Astrocyte of the spinal cord (primary cell): ENCODE data around the gene TMEM74B.

Source experiments
- DNase-seq: peaks from one replicate; pipeline ENCODE4 v3.0.0; 2011; ENCODE audit warnings: low read depth, low spot score
- H3K4me3 ChIP-seq: 2 replicates; pipeline ENCODE4 v1.5.1; 2011; ENCODE audit warnings: low read depth, mild to moderate bottlenecking, low read length, moderate library complexity
- in situ Hi-C: cut with HindIII; loops from 2 replicates; pipeline ENCODE4 v1.10.0; 2017; ENCODE audit warnings: low sequenced_read_pairs
- TF ChIP-seq, protein P1 (sequence below): IDR thresholded peaks from 2 replicates; pipeline ENCODE4 v1.5.1; 2012; ENCODE audit warnings: low read depth, mild to moderate bottlenecking, low read length, inconsistent platforms

The TMEM74B gene

DNA sequence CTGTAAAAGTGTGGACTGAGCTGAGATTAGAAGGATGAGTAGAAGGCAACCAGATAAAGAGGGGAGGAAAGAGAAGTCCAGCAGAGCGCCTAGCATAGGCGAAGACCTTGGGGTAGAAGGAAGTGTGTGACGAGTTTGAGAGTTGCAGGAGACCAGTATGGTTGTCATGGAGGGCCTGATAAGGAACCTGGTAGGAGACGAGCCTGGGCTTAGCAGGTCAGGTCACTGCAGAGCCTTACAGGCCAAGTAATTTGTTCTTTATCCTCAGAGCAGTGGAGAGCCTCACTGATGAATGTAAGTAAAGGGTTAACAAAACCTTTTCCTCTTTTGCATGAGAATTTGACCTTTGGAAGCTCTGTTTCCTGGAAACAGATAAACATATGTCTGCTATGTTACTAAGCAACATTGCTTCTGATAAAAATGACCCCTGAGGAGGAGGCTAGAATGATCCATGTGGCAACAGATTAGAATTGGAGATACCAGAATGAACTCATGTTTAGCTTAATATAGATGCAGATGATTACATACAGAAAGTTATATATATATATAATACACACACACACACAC is 2.9 kb upstream of the TMEM74B start:
- TF ChIP-seq, protein P1, sequence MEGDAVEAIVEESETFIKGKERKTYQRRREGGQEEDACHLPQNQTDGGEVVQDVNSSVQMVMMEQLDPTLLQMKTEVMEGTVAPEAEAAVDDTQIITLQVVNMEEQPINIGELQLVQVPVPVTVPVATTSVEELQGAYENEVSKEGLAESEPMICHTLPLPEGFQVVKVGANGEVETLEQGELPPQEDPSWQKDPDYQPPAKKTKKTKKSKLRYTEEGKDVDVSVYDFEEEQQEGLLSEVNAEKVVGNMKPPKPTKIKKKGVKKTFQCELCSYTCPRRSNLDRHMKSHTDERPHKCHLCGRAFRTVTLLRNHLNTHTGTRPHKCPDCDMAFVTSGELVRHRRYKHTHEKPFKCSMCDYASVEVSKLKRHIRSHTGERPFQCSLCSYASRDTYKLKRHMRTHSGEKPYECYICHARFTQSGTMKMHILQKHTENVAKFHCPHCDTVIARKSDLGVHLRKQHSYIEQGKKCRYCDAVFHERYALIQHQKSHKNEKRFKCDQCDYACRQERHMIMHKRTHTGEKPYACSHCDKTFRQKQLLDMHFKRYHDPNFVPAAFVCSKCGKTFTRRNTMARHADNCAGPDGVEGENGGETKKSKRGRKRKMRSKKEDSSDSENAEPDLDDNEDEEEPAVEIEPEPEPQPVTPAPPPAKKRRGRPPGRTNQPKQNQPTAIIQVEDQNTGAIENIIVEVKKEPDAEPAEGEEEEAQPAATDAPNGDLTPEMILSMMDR, result no peak
- DNase-seq, result no peak
- H3K4me3 ChIP-seq, result no peak overlapping the region
- in situ Hi-C loops, result no loop called here

DNA sequence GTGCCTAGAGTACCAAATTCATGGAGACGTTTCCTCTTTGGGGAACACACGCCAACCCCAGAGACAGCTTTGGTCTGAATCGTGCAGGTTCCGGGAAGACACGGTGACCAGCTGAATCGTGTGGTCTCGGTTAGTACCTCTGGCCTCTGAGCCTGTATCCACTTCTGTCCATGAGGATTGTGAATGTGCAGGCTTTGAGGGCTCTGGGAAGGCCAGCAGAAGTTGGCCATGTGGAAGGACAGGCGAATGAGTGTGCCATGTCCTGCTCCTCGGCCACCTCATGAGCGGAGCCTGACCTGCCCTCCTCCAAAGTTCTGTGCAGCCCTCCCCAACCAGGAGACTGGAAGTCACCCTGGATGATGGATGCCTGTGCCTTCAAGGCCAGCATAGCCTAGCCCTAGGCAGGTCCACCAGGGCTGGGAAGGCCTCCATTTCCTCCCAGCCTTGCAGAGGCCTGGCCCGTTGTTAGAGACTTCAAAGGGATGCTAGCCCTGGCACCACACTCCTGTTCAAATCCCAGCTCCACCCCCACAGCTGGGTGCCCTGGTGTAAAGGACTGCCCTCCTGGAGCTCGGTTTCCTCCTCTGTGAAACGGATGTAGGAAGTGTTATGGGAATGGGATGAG is 1.7 kb upstream of the TMEM74B start:
- no peak overlapping the region for H3K4me3 ChIP-seq

DNA sequence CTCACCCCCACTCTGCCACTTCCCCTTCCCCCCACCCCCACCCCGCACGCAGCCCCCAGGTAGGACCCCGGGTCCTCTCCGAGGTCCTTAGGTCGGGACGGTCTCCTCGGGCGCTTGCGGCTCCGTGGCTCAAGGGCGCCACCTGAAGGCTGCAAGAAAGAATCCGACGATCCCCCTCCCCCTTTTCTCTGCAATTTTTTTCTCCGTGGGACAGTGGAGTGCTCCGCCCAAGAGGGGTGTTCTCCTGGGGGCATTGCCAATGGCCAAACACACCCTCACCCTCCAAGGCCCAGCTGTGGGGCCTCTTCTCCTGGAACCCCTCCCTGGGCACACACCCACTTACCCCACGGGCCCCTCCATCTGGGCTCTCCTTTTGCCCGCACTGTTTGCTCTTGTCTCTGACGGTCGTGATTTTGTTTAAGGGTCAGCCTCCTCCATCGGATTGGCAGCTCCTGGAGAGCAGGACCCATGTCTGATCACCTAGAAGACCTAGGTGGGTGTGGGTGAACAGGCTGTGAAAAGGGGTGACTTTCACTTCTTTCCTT is 1.1 kb upstream of the TMEM74B start:
- TF ChIP-seq, protein P1, result peak; percentile 69
- no peak overlapping the region for H3K4me3 ChIP-seq
- peak; percentile 7 for DNase-seq
- in situ Hi-C loops, result no loop called here

More for the DNA sequence above, 1.7 kb upstream of the TMEM74B start:
- TF ChIP-seq, protein P1, result no peak
- in situ Hi-C loops, result no loop called here
- DNase-seq, result no peak

DNA sequence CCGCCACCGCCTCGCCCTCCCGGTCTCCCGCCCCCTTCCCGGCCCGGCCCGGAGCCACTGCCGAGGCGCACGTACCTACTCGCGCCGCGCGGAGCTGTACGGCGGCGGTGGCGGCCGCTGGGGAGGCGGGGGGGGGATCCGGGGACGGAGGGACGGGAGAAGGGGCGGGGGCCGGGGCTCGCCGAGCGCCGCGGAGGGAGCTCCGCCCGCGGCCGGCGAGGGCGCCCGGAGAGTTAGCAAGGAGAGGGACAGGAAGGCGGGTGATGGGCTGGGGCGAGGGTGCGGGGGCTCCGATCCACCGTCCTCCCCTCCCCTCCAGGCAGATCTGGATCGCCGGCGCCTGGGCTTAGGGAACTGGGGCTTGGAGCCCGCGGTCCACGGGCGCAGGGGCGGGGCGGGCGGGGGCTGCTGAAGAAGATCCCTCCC is 548 bp upstream of the TMEM74B start:
- in situ Hi-C loops, result no loop called here
- peak overlapping the region; percentile 27 for H3K4me3 ChIP-seq
- no peak for DNase-seq

DNA sequence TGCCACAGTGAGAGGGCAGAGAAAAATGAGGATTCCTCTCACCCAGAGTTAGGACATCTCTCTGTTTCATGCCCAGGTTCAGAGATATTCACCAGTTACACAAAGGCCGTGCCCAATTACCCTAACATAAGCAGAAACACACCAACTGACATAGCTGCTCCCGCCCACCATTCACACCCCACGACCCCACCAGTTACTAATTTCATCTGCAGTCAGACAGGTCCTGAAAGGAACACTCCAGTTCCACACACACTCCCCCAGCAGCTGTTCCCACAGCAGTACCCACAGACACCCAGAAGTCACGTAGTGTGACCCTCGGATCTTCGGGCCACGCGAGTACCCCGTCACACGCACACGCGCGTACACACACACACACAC is 532 bp downstream of the TMEM74B start:
- H3K4me3 ChIP-seq, result no peak overlapping the region
- DNase-seq, result no peak
- in situ Hi-C loops, result no loop called here
- TF ChIP-seq, protein P1, result no peak

More for the DNA sequence above, 548 bp upstream of the TMEM74B start:
- TF ChIP-seq, protein P1, result no peak

DNA sequence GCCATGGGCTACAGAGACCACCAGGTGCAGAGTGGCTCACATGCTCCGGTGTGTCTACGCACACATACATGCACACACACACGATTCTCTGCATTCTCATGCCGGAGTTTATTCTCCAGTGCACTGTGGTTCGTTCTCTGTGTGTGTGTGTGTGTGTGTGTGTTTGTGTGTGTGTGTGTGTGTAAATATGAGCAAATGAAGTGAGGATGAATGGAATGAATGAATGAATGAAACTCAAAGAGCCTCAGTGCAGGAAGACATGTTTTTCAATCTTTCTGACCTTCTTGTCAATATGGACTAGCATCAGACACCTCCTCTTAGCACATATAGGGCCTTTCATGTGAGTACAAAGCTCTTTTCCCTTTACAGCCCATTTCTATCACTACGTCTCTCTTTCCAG is 1.6 kb downstream of the TMEM74B start:
- H3K4me3 ChIP-seq, result no peak overlapping the region
- TF ChIP-seq, protein P1, result no peak
- DNase-seq, result no peak
- in situ Hi-C loops, result no loop called here
